Raji (cell line): Measurements from ENCODE around the gene OCSTAMP.

Experiments used
- POLR2A ChIP-seq: IDR thresholded peaks from 2 replicates; pipeline ENCODE4 v1.6.1; 2011; ENCODE audit warnings: low read depth, low read length, control low read depth; ENCODE audit not compliant: insufficient read depth

OCSTAMP gene, protein sequence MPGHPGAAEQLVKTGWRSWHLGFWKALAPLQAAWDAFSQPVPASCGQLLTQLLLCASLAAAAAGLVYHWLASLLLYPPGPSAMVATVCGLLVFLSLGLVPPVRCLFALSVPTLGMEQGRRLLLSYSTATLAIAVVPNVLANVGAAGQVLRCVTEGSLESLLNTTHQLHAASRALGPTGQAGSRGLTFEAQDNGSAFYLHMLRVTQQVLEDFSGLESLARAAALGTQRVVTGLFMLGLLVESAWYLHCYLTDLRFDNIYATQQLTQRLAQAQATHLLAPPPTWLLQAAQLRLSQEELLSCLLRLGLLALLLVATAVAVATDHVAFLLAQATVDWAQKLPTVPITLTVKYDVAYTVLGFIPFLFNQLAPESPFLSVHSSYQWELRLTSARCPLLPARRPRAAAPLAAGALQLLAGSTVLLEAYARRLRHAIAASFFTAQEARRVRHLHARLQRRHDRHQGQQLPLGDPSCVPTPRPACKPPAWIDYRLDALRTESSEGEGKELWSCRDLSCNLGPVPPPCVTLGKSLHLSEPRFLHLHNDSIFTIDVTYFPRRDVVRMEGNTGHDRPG

DNA sequence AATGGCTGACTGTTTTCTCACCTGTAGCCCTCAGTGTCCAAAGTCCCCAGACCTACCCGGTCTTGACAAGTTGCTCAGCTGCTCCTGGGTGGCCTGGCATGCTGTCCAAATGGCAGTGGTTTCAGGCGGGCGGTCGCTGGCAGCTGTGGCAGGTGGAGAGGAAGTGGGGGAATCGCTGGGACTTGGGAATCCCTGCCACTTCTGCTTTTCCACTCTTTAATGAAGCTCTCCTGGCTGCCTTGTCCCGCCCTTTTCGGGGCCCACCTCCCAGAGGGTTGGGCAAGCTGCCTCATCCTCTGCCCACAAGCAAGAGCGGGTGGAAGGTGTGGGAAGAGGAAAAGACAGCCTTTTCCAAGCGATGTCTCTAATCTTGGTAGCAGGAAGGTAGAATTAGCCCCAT, at the start of gene OCSTAMP:
Gene OCSTAMP, minus strand, starts transcription at position 194 of the 400 bp plus-strand sequence. Its CDS starts 94 bp downstream, at position 100.
- no peak for TF ChIP-seq POLR2A

DNA sequence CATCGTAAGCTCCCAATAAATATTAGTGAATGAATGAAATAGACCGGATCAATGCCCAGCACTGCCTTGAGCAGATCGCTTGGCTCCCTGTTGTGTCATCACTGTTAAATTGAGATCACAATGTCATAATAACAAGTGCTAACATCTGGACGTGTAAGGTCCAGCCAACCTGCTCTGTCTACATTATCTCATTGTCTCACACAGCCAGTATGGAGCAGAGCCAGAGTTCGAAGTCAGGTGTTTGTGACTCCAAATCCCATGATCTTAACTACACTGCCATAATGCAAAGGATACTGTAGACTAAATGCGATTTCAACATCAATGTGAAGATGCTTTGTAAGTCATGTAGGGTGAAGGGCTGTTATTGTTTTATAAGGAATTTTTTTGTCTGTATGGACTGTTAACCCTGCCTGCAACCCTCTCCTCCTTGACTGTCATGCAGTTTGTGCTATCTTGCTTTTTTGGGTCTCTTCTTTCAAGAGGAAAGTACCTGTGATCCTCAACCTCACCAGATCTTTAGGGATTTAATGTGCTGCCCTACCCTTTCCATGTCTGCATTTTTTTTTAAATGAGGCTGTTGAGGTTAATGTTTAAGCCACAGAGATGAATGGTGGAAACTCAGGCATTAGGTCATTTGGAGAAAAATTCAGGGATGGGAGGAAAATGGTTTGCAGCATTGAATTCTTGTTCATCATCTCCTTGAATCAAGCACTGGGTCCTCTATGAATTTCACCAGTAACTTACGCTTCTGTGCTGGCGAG, 49.0 kb upstream of the OCSTAMP start:
- TF ChIP-seq POLR2A, result no peak

DNA sequence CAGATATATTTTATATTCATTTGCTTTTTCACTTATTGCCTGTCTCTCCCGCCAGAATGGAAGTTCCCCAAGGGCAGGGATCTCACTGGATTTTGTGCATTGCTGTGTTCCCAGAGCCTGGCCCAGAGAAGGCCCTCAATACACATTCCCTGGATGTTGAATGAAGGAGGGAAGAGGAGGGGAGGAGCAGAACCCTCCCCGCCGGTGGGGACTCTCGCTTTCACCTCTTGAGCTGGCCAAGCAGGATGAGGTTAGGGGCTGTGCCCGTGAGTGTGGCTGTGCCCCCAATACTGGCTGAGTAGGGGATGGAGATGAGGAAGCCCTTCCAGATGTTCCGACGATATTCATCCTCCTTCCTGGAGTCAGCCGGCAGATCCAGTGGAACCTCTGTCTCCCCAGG, 45.5 kb upstream of the OCSTAMP start:
- no peak for TF ChIP-seq POLR2A

DNA sequence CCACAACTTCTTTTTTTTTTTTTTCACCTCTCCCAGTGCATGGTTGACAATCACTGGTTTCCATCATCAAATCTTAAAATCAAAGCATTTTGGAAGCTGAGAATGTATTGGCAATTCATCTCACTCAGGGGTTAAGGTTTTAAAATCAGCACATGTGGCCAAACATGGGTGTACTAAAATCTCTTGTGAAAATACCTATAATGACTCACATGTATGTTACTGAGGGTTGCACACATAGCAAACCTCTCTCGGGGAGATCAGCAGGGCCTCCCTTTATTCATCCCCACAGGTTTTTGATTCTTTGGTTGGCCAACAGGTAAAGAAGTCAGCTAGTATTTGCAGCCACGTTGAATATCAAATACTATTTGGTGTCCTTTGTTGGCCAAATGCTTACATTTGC, 44.3 kb upstream of the OCSTAMP start:
- no peak for TF ChIP-seq POLR2A

DNA sequence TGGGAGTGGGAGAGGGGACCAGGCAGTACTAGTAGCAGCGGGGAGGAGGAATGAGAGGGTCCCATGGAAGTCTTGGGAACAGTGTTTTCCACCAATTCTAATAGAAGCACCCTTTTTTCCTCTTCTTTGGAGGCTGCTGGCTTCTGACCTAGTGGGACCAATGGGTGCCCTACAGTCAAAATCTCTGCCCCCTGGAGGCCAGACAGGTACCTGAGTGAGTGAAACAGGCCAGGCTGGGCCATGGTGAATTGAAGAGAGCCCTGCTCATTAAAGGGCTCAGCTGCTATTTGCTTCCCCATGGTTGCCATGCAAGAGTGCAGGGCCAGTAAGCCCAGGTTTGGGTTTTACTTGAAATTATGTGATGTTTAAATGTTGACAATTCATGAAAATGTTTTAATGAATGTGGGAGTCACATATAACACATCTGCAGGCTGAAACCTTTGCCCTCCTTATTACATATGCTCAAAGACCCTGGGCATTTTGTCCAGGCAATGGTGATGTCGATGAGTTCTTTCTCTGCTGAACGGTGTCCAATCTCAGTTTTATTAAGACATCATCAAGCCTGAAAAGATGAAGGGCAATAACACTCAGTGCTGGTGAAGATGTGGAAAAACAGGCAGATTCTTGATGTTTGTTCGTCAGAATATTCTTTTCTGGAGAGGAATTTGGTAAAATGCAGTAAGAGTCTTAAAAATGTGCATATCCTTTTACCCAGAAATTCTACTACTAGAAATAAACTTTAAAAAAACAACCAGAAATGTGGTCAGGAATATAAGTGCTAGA, 42.3 kb upstream of the OCSTAMP start:
- no peak for TF ChIP-seq POLR2A

DNA sequence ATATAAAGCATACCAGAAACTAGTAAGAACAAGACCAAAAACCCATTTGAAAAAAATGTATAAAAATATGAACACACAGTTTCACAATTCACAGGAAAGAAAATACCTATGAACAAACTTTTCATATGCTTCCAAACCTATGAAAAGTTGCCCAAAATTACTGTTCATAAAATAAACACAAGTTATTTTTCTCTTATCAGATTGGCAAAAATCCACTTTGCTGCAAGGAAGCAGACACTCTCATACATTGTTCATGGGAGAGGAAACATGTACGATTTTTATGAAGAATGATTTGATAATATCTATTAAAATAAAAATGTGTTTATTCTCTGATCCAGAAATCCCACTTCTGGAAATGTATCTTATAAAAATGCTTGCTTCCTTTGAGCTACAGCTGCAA, 40.0 kb upstream of the OCSTAMP start:
- no peak for TF ChIP-seq POLR2A

DNA sequence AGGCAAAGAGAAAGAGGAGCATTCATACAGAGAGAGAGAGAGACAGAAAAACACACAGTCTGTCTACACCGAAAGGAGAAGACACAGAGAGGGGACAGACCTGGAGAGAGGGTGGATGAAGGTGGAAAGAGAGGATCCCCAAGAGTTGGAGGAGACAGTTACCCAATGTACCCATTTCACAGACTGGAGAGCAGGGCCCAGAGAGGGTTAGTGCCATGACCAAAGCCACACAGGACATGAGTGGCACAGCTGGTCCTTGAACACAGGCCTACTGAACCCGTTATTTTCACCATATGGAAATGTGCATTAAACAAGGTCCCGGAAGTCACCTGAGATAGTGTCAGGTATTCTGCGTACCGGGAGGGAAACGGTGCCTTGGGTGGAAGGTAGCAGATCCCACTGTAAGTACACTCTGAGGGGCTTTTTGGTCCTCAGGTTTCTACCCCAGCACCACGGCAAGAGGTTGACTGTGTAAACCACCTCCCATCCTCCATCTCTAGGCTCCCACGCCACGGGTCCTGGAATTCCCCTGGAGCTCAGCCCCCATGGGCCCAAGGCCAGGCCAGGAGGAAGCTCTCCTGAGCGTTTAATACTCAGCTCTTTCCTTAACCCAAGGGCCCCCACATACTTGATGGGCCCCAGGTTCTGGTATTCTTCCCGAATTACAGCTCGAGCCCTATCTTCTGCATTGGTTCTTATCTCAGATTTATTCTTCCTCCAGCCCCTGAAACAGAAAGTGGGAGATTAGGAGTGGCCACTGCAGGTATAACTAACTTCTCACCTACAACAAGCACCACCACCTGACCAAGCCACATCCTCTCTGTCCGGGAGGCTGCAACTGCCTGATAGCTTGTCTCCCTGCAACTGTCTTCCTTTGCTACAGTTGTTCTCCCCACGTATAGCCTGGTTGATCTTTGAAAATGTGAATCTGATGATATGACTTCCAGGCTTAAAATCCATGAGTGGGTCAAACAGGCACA, 38.4 kb upstream of the OCSTAMP start:
- no peak for TF ChIP-seq POLR2A

DNA sequence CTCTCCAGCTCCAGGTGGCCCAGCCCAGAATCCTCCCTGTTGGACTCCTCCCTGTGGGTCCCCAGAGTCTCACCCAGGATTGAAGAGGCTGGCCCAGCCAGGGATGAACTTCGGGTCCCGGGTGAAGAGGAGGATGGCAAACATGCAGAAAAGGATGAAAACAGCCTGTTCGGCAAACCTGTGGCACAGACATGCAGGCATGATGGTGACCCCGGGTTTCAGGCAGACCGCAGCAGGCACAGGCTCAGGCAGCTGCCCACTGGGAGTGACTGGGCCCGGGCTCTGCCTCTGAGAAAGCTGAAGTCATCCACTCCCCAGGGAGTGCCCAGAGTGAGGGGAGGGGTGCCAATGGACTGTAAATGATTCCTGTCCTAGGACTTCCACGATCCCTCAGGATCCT, 37.5 kb upstream of the OCSTAMP start:
- no peak for TF ChIP-seq POLR2A

DNA sequence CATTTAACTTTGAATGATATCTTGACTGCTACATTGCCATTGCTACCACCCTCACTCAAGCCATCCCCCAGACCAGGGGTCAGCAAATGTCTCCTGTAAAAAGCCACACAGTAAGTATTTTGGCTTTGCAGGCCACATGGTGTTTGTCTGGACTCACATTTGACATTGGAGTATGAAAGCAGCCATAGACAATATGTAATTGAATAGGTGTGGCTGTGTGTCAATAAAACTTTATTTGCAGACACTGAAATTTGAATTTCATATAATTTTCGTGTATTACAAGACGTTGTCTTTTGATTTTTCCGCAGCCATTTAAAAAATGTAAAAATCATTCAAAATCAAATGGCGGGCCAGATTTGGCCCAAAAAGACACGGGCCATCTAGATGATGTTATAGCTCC, 36.3 kb upstream of the OCSTAMP start:
- no peak for TF ChIP-seq POLR2A

DNA sequence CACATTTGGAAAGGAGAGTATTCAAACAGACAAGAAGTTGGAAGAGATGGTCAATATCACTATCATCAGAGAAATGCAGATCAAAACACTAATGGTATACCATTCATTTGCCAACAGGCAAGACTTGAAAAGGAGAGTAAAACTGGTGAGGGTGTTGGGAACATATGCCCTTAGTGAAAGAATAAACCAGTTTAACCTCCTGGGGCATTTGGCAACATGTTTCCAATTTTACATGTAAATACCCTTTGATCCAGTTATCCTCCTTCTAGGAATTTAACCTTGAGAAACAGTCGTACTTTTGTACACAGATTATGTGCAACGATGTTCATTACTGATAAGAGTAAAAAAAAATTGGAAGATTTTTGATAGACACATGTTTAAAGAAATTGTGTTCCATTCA, 34.1 kb upstream of the OCSTAMP start:
- TF ChIP-seq POLR2A, result no peak

DNA sequence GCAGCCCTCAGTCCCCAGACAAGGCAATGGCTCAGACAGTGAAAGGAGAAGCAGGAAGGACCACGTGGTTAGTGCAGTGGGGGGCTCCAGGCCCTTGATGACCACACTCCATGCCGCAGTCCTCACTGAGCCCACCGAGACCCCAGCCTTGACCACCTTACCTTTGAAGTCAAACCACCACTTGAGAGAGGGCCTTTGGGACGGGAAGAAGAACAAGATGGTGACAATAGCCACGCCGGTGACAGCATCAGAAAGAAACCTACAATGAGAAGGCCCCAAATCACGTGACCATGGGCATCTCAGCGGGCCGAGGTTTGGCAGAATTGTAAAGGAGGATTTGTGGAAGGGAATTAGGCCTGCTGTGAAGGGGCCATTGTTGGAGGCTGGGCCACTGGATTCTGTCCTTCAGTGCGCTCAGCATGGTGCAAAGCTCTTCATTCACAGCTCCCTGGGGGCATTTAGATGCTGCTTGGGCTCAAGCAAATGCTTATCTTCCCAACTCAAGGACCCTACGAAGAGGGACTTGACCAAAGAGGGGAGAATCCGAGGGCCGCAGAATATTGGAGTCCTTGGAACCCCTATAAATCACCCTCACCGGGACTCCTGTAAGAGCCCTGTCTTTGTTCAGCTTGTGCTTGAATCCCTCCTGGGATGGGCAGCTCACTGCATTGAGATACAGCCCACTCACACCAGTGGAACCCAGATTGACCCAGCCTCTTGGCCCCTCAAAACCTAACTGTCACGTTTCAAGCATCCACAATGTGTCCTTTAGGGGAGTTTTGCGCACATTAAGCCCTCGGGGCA, 33.2 kb upstream of the OCSTAMP start:
- TF ChIP-seq POLR2A, result no peak

DNA sequence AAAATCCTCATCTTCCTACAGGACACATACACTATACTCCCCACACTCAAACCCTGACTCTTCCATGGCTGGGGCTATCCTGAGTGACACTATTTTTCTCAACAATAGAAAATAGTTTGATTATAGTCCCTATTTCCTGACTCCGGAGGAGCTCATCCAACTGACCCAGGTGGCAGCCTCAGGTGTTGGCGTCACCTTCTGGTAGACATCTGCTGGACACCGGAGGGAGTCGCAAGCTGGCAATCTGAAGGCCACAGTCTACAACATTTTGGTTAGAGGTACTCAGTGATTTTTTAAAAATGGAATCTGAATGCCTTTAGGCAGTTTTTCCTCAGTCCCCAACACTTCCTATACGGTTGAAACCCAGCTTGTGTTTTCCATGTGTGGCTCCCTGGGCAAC, 32.2 kb upstream of the OCSTAMP start:
- TF ChIP-seq POLR2A, result no peak

DNA sequence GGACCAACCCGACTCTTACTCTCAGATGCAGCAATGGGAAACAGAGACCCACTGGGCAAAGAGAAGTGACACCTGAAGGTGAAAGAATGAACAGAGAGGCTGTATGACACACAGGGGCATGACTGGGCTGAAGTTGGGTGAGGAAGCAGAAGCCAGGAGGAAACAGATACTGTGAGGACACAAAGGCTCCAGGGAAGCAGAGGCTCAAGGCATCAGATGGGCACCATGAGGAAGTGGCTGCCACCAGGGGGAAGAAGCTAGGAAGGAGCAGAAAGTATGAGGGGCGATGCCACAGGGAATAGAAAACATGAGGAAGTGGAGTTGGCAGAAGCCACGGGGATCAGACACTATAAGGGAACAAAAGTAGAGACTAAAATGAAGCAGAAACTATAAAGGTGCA, 30.9 kb upstream of the OCSTAMP start:
- TF ChIP-seq POLR2A, result no peak

DNA sequence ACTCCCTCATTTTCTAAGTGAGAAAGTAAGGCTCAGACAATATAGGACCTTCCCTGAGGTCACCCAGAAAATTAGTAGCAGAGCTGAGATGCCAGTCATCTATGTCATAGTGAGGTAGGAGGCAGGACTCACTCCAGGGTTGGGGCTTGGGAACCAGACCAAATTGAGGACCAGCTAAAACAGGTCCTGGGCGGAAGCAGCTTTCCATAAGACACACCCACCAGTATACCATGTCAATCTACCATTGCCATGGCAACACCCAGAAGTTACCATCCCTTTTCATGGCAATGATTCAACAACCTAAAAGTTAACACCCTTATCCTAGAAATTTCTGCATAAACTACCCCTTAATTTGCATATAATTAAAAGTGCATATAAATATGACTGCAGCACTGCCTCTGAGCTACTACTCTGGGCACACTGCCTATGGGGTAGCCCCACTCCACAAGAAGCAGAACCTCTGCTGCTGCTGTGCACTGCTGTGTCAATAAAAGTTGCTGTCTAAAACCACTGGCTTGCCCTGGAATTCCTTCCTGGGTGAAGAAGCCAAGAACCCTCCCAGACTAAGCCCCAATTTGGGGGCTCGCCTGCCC, 30.3 kb upstream of the OCSTAMP start:
- TF ChIP-seq POLR2A, result no peak
